Smooth muscle cell (in vitro differentiated cells): Measurements from ENCODE around the gene PAAF1. TPM values are rescaled to one million over a fixed set of nuclear protein-coding genes. Genes with fewer than 3 reads are reported as not detected.

Experiments
- DNase-seq: peaks from one replicate; lab custom pipeline; 2025; ENCODE audit not compliant: unreplicated experiment; lab: John Stamatoyannopoulos, UW
- H2AFZ ChIP-seq: fragments of 200-600 bp; sonication (generic); 2 replicates; pipeline ENCODE4 v1.6.0; 2016; ENCODE audit warnings: antibody characterized with exemption, low read depth, mild to moderate bottlenecking
- H3F3A ChIP-seq: fragments of 200-600 bp; sonication (generic); 2 replicates; pipeline ENCODE4 v1.6.0; 2017; ENCODE audit warnings: antibody characterized with exemption, low read depth
- H3K27ac ChIP-seq: fragments of 200-600 bp; sonication (generic); 2 replicates; pipeline ENCODE4 v1.5.1; 2016; ENCODE audit warnings: low read depth, mild to moderate bottlenecking
- H3K27me3 ChIP-seq: fragments of 200-600 bp; sonication (generic); 2 replicates; pipeline ENCODE4 v1.6.1; 2016; ENCODE audit warnings: low read depth, mild to moderate bottlenecking
- H3K36me3 ChIP-seq: fragments of 200-600 bp; sonication (generic); 2 replicates; pipeline ENCODE4 v1.5.1; 2016; ENCODE audit warnings: low read depth
- H3K4me1 ChIP-seq: fragments of 200-600 bp; sonication (generic); 2 replicates; pipeline ENCODE4 v1.5.1; 2016; ENCODE audit warnings: low read depth
- H3K4me2 ChIP-seq: fragments of 200-600 bp; sonication (generic); 2 replicates; pipeline ENCODE4 v1.6.0; 2016; ENCODE audit warnings: mild to moderate bottlenecking
- H3K4me3 ChIP-seq: fragments of 200-600 bp; sonication (generic); 2 replicates; pipeline ENCODE4 v1.5.1; 2016; ENCODE audit warnings: mild to moderate bottlenecking
- H3K79me2 ChIP-seq: fragments of 200-600 bp; sonication (generic); 2 replicates; pipeline ENCODE4 v1.6.0; 2016; ENCODE audit warnings: low read depth, mild to moderate bottlenecking
- H3K9ac ChIP-seq: fragments of 200-600 bp; sonication (generic); 2 replicates; pipeline ENCODE4 v1.6.0; 2016; ENCODE audit warnings: low read depth
- H3K9me3 ChIP-seq: fragments of 200-600 bp; sonication (generic); replicated peaks from 2 replicates; pipeline ENCODE4 v1.5.1; 2016; ENCODE audit warnings: low read depth
- H4K20me1 ChIP-seq: fragments of 200-600 bp; sonication (generic); 2 replicates; pipeline ENCODE4 v1.6.0; 2016; ENCODE audit warnings: low read depth
- WGBS: methylation state at CpG from one replicate; pipeline ENCODE4 v1.1.7; 2016; ENCODE audit warnings: low lambda C conversion rate; 5-methylcytosine and 5-hydroxymethylcytosine counted together
- polyA plus RNA-seq: library from polyadenylated mRNA; unstranded; fragments of >200 nt; fragmentation: Nextera tagmentation; extraction: Ambion mirVana; gene quantifications from 2 replicates; pipeline ENCODE4 v1.2.1, GENCODE V29; 2016
- total RNA-seq: library from RNA; depleted of rRNA; stranded (reverse); fragments of >200 nt; gene quantifications from 2 replicates; pipeline ENCODE4 v1.2.3, GENCODE V29; 2014
- TF ChIP-seq, protein P1 (sequence below): fragments of 200-600 bp; sonication (generic); IDR thresholded peaks from 2 replicates; pipeline ENCODE4 v1.5.1; 2017; ENCODE audit warnings: borderline replicate concordance, mild to moderate bottlenecking, antibody characterized with exemption; ENCODE audit not compliant: insufficient read depth, poor library complexity, severe bottlenecking

The PAAF1 gene
- total and polyA plus RNA-seq, 2 experiments from 2014 or later, result 10.8 to 34.9 TPM

GRCh38 chr11:73902303-73902702 is 25.5 kb downstream of the PAAF1 start:
- Histone ChIP-seq H3K9ac (no peak overlapping the region), H3K9me3 (no peaks in the 10 kb centered on the region), H3K4me2 (no peak overlapping the region), H3K79me2 (no peaks in the 10 kb centered on the region), H3F3A (no peaks in the 10 kb centered on the region), H3K27ac (no peak overlapping the region), H3K4me1 (no peaks in the 10 kb centered on the region), H3K27me3 (no peaks in the 10 kb centered on the region), H3K4me3 (no peak overlapping the region), H3K36me3 (peaks cover 4% of the 10 kb centered on the region), H4K20me1 (no peaks in the 10 kb centered on the region), H2AFZ (no peak overlapping the region)
- 100% methylated on average over 1 of the region's 1 CpG for WGBS
- TF ChIP-seq, protein P1, sequence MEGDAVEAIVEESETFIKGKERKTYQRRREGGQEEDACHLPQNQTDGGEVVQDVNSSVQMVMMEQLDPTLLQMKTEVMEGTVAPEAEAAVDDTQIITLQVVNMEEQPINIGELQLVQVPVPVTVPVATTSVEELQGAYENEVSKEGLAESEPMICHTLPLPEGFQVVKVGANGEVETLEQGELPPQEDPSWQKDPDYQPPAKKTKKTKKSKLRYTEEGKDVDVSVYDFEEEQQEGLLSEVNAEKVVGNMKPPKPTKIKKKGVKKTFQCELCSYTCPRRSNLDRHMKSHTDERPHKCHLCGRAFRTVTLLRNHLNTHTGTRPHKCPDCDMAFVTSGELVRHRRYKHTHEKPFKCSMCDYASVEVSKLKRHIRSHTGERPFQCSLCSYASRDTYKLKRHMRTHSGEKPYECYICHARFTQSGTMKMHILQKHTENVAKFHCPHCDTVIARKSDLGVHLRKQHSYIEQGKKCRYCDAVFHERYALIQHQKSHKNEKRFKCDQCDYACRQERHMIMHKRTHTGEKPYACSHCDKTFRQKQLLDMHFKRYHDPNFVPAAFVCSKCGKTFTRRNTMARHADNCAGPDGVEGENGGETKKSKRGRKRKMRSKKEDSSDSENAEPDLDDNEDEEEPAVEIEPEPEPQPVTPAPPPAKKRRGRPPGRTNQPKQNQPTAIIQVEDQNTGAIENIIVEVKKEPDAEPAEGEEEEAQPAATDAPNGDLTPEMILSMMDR, result no peak
- no peak for DNase-seq

- Histone ChIP-seq H3F3A (no peaks in the 10 kb centered on the region), H3K4me2 (no peak overlapping the region), H3K27me3 (no peaks in the 10 kb centered on the region), H3K4me1 (no peaks in the 10 kb centered on the region), H3K79me2 (no peaks in the 10 kb centered on the region), H3K36me3 (no peaks in the 10 kb centered on the region), H2AFZ (no peak overlapping the region), H3K4me3 (no peak overlapping the region), H4K20me1 (no peaks in the 10 kb centered on the region), H3K9me3 (no peaks in the 10 kb centered on the region), H3K27ac (no peak overlapping the region), H3K9ac (no peak overlapping the region)
- 95% methylated on average over 4 of the region's 4 CpGs for WGBS
- no peak for DNase-seq
- TF ChIP-seq, protein P1, result peak; percentile 7
These were observed 30.4 kb downstream of the PAAF1 start for GRCh38 chr11:73907191-73907590.

DNA sequence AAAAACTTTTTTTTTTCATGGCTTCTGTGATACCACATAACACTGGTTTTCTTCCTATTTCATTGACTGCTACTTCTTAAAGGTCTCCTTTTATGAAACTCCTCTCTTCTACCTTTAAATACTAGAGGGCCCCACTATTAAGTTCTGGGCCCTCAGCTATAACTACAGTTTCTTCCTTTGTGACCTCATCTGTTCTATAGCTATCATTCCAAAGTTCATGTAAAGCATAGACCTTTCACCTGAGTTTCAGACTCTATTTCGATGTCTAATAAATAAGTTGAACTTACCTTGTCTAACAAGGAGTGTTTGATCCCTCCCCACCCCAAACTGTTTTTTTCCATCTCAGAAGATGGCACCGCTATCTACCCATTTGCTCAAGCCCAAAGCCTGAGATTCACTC is 35.2 kb downstream of the PAAF1 start:
- TF ChIP-seq, protein P1, result no peak

DNA sequence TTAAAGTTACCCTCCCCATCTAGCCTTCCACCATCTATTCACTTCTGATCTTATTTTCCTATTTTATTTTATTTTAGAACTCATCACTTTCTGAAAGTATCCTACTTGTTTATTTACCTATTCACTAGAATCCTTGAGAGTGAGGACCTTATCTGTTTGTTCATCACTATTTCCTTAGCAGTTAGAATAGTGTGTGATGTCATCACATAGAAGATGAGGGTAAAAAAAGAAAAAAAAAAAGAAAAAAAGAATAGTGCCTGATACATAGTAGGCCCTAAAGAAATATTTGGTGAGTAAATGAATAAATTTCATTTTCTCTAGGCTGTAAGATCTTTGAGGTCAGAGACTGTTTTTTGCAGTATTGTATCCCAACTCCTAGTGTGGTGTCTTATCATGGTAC is 36.7 kb downstream of the PAAF1 start:
- H2AFZ ChIP-seq, result no peak overlapping the region
- no peak for DNase-seq
- H3K4me3 ChIP-seq, result no peak overlapping the region
- H3K27ac ChIP-seq, result no peak overlapping the region
- no peaks in the 10 kb centered on the region for H3K9me3 ChIP-seq
- H4K20me1 ChIP-seq, result no peaks in the 10 kb centered on the region
- H3K9ac ChIP-seq, result no peak overlapping the region
- H3F3A ChIP-seq, result no peaks in the 10 kb centered on the region
- H3K36me3 ChIP-seq, result no peaks in the 10 kb centered on the region
- H3K79me2 ChIP-seq, result no peaks in the 10 kb centered on the region
- no peaks in the 10 kb centered on the region for H3K4me1 ChIP-seq
- TF ChIP-seq, protein P1, result no peak
- no peak overlapping the region for H3K4me2 ChIP-seq
- H3K27me3 ChIP-seq, result no peaks in the 10 kb centered on the region

More for the DNA sequence above, 35.2 kb downstream of the PAAF1 start:
- Histone ChIP-seq H3K9ac (no peak overlapping the region), H3K9me3 (no peaks in the 10 kb centered on the region), H4K20me1 (no peaks in the 10 kb centered on the region), H3K36me3 (no peaks in the 10 kb centered on the region), H2AFZ (no peak overlapping the region), H3F3A (no peaks in the 10 kb centered on the region), H3K4me2 (no peak overlapping the region), H3K79me2 (no peaks in the 10 kb centered on the region), H3K4me3 (no peak overlapping the region), H3K27ac (no peak overlapping the region), H3K4me1 (no peaks in the 10 kb centered on the region), H3K27me3 (no peaks in the 10 kb centered on the region)
- DNase-seq, result no peak
- WGBS, result 100% methylated on average over 2 of the region's 2 CpGs
